Vagina (tissue), 2 donors: ENCODE results near the gene BLOC1S4. TPM values are rescaled to one million over a fixed set of nuclear protein-coding genes. Genes with fewer than 3 reads are reported as not detected.

Experiments
- DNase-seq, 2 donors: peaks; one replicate each; pipeline ENCODE4 v3.0.0-alpha.2; 2017; ENCODE audit errors: extremely low spot score in 2 of 2
- H3K27ac ChIP-seq: fragments of 200-600 bp; sonication (generic); one replicate; pipeline ENCODE4 v1.5.1; 2019
- H3K27me3 ChIP-seq: fragments of 200-600 bp; sonication (generic); one replicate; pipeline ENCODE4 v1.5.1; 2019
- H3K36me3 ChIP-seq, 2 donors: fragments of 200-600 bp; sonication (generic); one replicate each; pipeline ENCODE4 v1.5.1; 2017 to 2019
- H3K4me1 ChIP-seq: fragments of 200-600 bp; sonication (generic); one replicate; pipeline ENCODE4 v1.5.1; 2019
- H3K4me3 ChIP-seq, 2 donors: fragments of 200-600 bp; sonication (generic); 1 replicate in 1 of 2; 2 replicates in 1 of 2; pipeline ENCODE4 v1.5.1; 2016 to 2019
- H3K9me3 ChIP-seq: fragments of 200-600 bp; sonication (generic); one replicate; pipeline ENCODE4 v1.5.1; 2019
- POLR2A ChIP-seq, 2 donors: fragments of 450-650 bp; IDR thresholded peaks; one replicate each; pipeline ENCODE4 v1.6.1; 2017; ENCODE audit warnings: antibody characterized with exemption in 2 of 2, mild to moderate bottlenecking in 2 of 2, moderate library complexity in 2 of 2
- POLR2AphosphoS5 ChIP-seq, 2 donors: sonication (generic); formaldehyde crosslinking; IDR thresholded peaks; one replicate each; pipeline ENCODE4 v1.9.0; 2017; ENCODE audit warnings: antibody characterized with exemption in 2 of 2, mild to moderate bottlenecking in 2 of 2, low read depth in 1 of 2; ENCODE audit not compliant: insufficient read depth in 1 of 2
- intact Hi-C: fragments of 100-400 bp; cut with DNase I; formaldehyde crosslinking; loops from one replicate; pipeline ENCODE4 v1.15.1; 2023
- total RNA-seq: library from RNA; depleted of rRNA; stranded (reverse); fragments of >200 nt; gene quantifications from one replicate; pipeline ENCODE4 v1.2.3, GENCODE V29; 2016
- TF ChIP-seq, protein P1 (sequence below), 3 experiments: fragments of 450-650 bp in 2 of 3; fragments of 200-600 bp in 1 of 3; sonication (generic) in 1 of 3; IDR thresholded peaks; one replicate each; pipeline ENCODE4 v1.5.1; 2017 to 2019; ENCODE audit warnings: antibody characterized with exemption in 3 of 3, mild to moderate bottlenecking in 2 of 3, moderate library complexity in 2 of 3

The BLOC1S4 gene
- total RNA-seq, 1 donor from 2014 or later, result 34.9 TPM

DNA sequence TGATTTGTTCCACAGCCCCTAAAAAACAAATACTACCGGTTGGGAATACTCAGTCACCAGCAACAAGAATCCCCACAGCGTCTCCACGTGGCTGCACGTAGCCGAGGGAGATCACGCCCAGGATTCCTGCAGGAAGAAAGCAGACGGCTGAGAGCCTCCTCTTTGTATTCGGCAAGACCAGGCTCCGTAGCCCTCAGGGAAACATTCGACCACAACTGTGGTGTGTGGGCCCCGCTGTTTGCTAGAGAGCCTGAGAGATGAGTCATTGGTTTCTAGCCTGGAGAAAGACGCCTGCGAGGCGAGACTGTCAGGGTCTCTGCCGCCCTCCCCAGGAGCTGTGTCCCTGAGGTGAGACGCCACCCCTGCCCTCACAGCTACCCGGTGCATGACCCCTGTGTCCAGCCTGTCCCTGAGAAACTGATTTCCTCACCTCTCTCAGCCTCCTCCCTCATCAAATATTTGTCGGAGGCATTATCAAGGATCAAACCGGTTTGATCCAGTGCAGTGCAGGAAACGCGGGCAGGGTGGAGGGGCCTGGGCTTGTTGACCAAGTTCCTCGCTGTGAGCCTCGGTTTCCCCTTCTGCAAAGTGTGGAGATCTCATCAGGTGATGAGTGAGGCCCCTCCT is 27.0 kb upstream of the BLOC1S4 start:
- peak overlapping the region in 1 of 2 donors; percentile 7 for H3K4me3 ChIP-seq
- H3K27ac ChIP-seq, result peak overlapping the region; percentile 20
- H3K27me3 ChIP-seq, result no peaks in the 10 kb centered on the region
- no peaks in the 10 kb centered on the region for H3K36me3 ChIP-seq
- intact Hi-C loops, result no loop called here
- H3K9me3 ChIP-seq, result no peaks in the 10 kb centered on the region
- DNase-seq, result no peak
- peaks cover 41% of the 10 kb centered on the region for H3K4me1 ChIP-seq
- TF ChIP-seq POLR2AphosphoS5 (IDR thresholded peaks at IDR 0.05; ENCODE audit: insufficient read depth in 1 of 2, low read depth in 1 of 2), result no peak
- no peak for TF ChIP-seq POLR2A (IDR thresholded peaks at IDR 0.05)
- TF ChIP-seq, protein P1, sequence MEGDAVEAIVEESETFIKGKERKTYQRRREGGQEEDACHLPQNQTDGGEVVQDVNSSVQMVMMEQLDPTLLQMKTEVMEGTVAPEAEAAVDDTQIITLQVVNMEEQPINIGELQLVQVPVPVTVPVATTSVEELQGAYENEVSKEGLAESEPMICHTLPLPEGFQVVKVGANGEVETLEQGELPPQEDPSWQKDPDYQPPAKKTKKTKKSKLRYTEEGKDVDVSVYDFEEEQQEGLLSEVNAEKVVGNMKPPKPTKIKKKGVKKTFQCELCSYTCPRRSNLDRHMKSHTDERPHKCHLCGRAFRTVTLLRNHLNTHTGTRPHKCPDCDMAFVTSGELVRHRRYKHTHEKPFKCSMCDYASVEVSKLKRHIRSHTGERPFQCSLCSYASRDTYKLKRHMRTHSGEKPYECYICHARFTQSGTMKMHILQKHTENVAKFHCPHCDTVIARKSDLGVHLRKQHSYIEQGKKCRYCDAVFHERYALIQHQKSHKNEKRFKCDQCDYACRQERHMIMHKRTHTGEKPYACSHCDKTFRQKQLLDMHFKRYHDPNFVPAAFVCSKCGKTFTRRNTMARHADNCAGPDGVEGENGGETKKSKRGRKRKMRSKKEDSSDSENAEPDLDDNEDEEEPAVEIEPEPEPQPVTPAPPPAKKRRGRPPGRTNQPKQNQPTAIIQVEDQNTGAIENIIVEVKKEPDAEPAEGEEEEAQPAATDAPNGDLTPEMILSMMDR (IDR thresholded peaks at IDR 0.05), result no peak

DNA sequence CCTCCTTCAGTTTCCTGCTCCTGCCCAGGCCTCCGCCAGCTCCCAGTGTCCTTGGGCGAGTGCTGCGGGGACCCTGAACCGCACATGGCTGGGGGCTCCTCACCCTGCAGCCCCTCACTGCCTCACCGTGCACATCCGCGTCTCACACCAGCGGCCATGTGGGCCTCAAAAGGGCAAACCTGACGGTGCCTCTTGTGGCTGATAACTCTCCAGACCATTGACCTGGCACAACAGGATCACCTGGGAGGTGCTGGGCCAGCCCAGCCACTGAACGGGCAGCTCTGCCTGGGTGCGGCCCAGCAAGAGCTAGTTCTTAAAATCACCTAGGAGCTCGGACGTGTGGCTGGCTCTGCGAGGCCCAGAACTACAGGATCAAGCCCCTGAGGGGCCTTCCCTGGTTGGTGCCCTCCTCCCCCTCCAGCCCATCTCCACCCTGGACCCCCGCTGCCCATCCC is 26.4 kb upstream of the BLOC1S4 start:
- DNase-seq, result no peak
- H3K27ac ChIP-seq, result peak overlapping the region; percentile 20
- no peaks in the 10 kb centered on the region for H3K27me3 ChIP-seq
- TF ChIP-seq, protein P1 (IDR thresholded peaks at IDR 0.05), result no peak
- TF ChIP-seq POLR2A (IDR thresholded peaks at IDR 0.05) (no peak), POLR2AphosphoS5 (IDR thresholded peaks at IDR 0.05; ENCODE audit: insufficient read depth in 1 of 2, low read depth in 1 of 2) (no peak)
- peaks cover 46% of the 10 kb centered on the region for H3K4me1 ChIP-seq
- H3K36me3 ChIP-seq, result no peaks in the 10 kb centered on the region
- H3K4me3 ChIP-seq, result peak overlapping the region in 1 of 2 donors; percentile 7
- intact Hi-C loops, result no loop called here
- H3K9me3 ChIP-seq, result no peaks in the 10 kb centered on the region

- TF ChIP-seq POLR2AphosphoS5 (IDR thresholded peaks at IDR 0.05; ENCODE audit: insufficient read depth in 1 of 2, low read depth in 1 of 2), result no peak
- TF ChIP-seq, protein P1 (IDR thresholded peaks at IDR 0.05), result no peak
- no peak for TF ChIP-seq POLR2A (IDR thresholded peaks at IDR 0.05)
- Histone ChIP-seq H3K4me3 (no peak overlapping the region), H3K9me3 (no peaks in the 10 kb centered on the region), H3K27ac (peak overlapping the region; percentile 67), H3K27me3 (no peaks in the 10 kb centered on the region), H3K4me1 (peaks cover 72% of the 10 kb centered on the region), H3K36me3 (no peaks in the 10 kb centered on the region)
- DNase-seq, result no peak
- intact Hi-C loops, result no loop called here
Observed at GRCh38 chr4:6692379-6692778, 23.6 kb upstream of the BLOC1S4 start.

- H3K4me3 ChIP-seq, result no peak overlapping the region
- no peak for DNase-seq
- intact Hi-C loops, result no loop called here
- TF ChIP-seq POLR2A (IDR thresholded peaks at IDR 0.05) (no peak), POLR2AphosphoS5 (IDR thresholded peaks at IDR 0.05; ENCODE audit: insufficient read depth in 1 of 2, low read depth in 1 of 2) (no peak)
- TF ChIP-seq, protein P1 (IDR thresholded peaks at IDR 0.05), result no peak
- H3K4me1 ChIP-seq, result peaks cover 72% of the 10 kb centered on the region
- no peaks in the 10 kb centered on the region for H3K27me3 ChIP-seq
- no peaks in the 10 kb centered on the region for H3K9me3 ChIP-seq
- no peaks in the 10 kb centered on the region for H3K36me3 ChIP-seq
- H3K27ac ChIP-seq, result peak overlapping the region; percentile 67
Observed at GRCh38 chr4:6692806-6693205, 23.2 kb upstream of the BLOC1S4 start.
